Stomach (tissue), 4 donors: Measurements from ENCODE around the gene ADAM12.

Source experiments
- CTCF ChIP-seq, 7 experiments: fragments of 450-650 bp in 4 of 7; fragments of 200-600 bp in 3 of 7; sonication (generic) in 3 of 7; IDR thresholded peaks; one replicate each; pipeline ENCODE4 v1.5.1; 2016 to 2019; ENCODE audit warnings: antibody characterized with exemption in 7 of 7, control low read depth in 2 of 7, mild to moderate bottlenecking in 1 of 7
- EP300 ChIP-seq: sonication (generic); formaldehyde crosslinking; IDR thresholded peaks from one replicate; pipeline ENCODE4 v1.6.1; 2017; ENCODE audit warnings: antibody characterized with exemption
- POLR2A ChIP-seq, 4 donors: fragments of 450-650 bp; IDR thresholded peaks; one replicate each; pipeline ENCODE4 v1.6.1; 2016; ENCODE audit warnings: antibody characterized with exemption in 4 of 4, control low read depth in 2 of 4, mild to moderate bottlenecking in 1 of 4, moderate library complexity in 1 of 4
- POLR2AphosphoS5 ChIP-seq, 3 donors: sonication (generic); formaldehyde crosslinking; IDR thresholded peaks; one replicate each; pipeline ENCODE4 v1.6.1; 2016; ENCODE audit warnings: antibody characterized with exemption in 3 of 3

- peak in 4 of 7 experiments; percentile 27 to 69 (median 56) for TF ChIP-seq CTCF (IDR thresholded peaks at IDR 0.05)
- no peak for TF ChIP-seq POLR2A (IDR thresholded peaks at IDR 0.05)
- TF ChIP-seq EP300, result no peak
- no peak for TF ChIP-seq POLR2AphosphoS5 (IDR thresholded peaks at IDR 0.05)
These were observed 405.9 kb downstream of the ADAM12 start for GRCh38 chr10:125982260-125982948.
